PC-3 (cell line): ENCODE data around the gene RFWD3.
"Not testable (repeated sequence)": the region's sequence is repeated elsewhere in the genome, so short reads cannot be mapped to it uniquely, and the experiment has no call there.

Source experiments
- CTCF ChIP-seq: fragments of 300-600 bp; sonication (generic); conservative IDR thresholded peaks from 2 replicates; pipeline ENCODE4 v1.5.1; 2017; ENCODE audit warnings: antibody characterized with exemption, low read depth, mild to moderate bottlenecking, low read length
- EZH2 ChIP-seq: fragments of 300-600 bp; sonication (generic); IDR thresholded peaks from one replicate; pipeline ENCODE4 v1.6.1; 2017; ENCODE audit warnings: antibody characterized with exemption, mild to moderate bottlenecking, low read length; ENCODE audit not compliant: unreplicated experiment

- not testable (repeated sequence) for TF ChIP-seq CTCF, EZH2
Observed at GRCh38 chr16:74668877-74669276, 2.2 kb upstream of the RFWD3 start.
